H9 (cell line): ENCODE results near the gene MOB3C. TPM values are rescaled to one million over a fixed set of nuclear protein-coding genes. Genes with fewer than 3 reads are reported as not detected.

ENCODE experiments used
- DNase-seq: peaks from one replicate; pipeline ENCODE4 v3.0.0-alpha.2; 2017
- H2AFZ ChIP-seq: one replicate; pipeline ENCODE4 v1.6.1; 2013; ENCODE audit warnings: mild to moderate bottlenecking, low read length, control low read depth, moderate library complexity
- H2AK5ac ChIP-seq: 2 replicates; pipeline ENCODE4 v1.6.1; 2013; ENCODE audit warnings: low read length, control low read depth, mixed read lengths; ENCODE audit not compliant: insufficient read length
- H2BK120ac ChIP-seq: one replicate; pipeline ENCODE4 v1.6.1; 2013; ENCODE audit warnings: low read depth, mild to moderate bottlenecking, low read length, control low read depth, inconsistent platforms; ENCODE audit not compliant: poor library complexity, severe bottlenecking
- H2BK12ac ChIP-seq: 2 replicates; pipeline ENCODE4 v1.6.1; 2013; ENCODE audit warnings: low read length, control low read depth, mixed read lengths, low read depth; ENCODE audit not compliant: insufficient read length
- H2BK15ac ChIP-seq: 2 replicates; pipeline ENCODE4 v1.6.1; 2013; ENCODE audit warnings: low read depth, low read length, control low read depth
- H2BK20ac ChIP-seq: one replicate; pipeline ENCODE4 v1.6.1; 2013; ENCODE audit warnings: low read depth, mild to moderate bottlenecking, low read length, control low read depth, inconsistent platforms; ENCODE audit not compliant: poor library complexity, severe bottlenecking
- H2BK5ac ChIP-seq: 2 replicates; pipeline ENCODE4 v1.6.1; 2013; ENCODE audit warnings: low read length, control low read depth, mixed read lengths; ENCODE audit not compliant: insufficient read length
- H3K14ac ChIP-seq: 2 replicates; pipeline ENCODE4 v1.6.1; 2013; ENCODE audit warnings: low read length, control low read depth; ENCODE audit not compliant: insufficient read depth
- H3K18ac ChIP-seq: 2 replicates; pipeline ENCODE4 v1.6.1; 2013; ENCODE audit warnings: low read depth, mild to moderate bottlenecking, mixed read lengths, low read length, control low read depth; ENCODE audit not compliant: insufficient read length
- H3K23ac ChIP-seq: 2 replicates; pipeline ENCODE4 v1.6.1; 2013; ENCODE audit warnings: low read length, control low read depth, mixed read lengths, low read depth; ENCODE audit not compliant: insufficient read length
- H3K23me2 ChIP-seq: 2 replicates; pipeline ENCODE4 v1.6.1; 2013; ENCODE audit warnings: low read depth, mild to moderate bottlenecking, mixed read lengths, low read length, control low read depth; ENCODE audit not compliant: insufficient read length, poor library complexity, severe bottlenecking
- H3K27ac ChIP-seq: 2 replicates; pipeline ENCODE4 v1.5.1; 2013; ENCODE audit warnings: low read length, control low read depth, mixed read lengths, low read depth; ENCODE audit not compliant: insufficient read length
- H3K27me3 ChIP-seq: 2 replicates; pipeline ENCODE4 v1.6.1; 2013; ENCODE audit warnings: low read length, control low read depth, inconsistent platforms; ENCODE audit not compliant: insufficient read depth
- H3K4ac ChIP-seq: 2 replicates; pipeline ENCODE4 v1.6.1; 2013; ENCODE audit warnings: low read depth, mild to moderate bottlenecking, control low read depth, inconsistent platforms, low read length, moderate library complexity
- H3K4me1 ChIP-seq: 2 replicates; pipeline ENCODE4 v1.6.1; 2013; ENCODE audit warnings: low read length, control low read depth, inconsistent platforms; ENCODE audit not compliant: insufficient read depth
- H3K4me2 ChIP-seq: 2 replicates; pipeline ENCODE4 v1.6.1; 2013; ENCODE audit warnings: low read length, control low read depth, mixed read lengths; ENCODE audit not compliant: insufficient read length, insufficient read depth
- H3K56ac ChIP-seq: 2 replicates; pipeline ENCODE4 v1.6.1; 2013; ENCODE audit warnings: low read depth, mild to moderate bottlenecking, mixed read lengths, low read length, control low read depth; ENCODE audit not compliant: insufficient read length
- H3K79me1 ChIP-seq: 2 replicates; pipeline ENCODE4 v1.6.1; 2013; ENCODE audit warnings: low read depth, mild to moderate bottlenecking, moderate library complexity, low read length, control low read depth, inconsistent platforms; ENCODE audit not compliant: insufficient read depth, poor library complexity, severe bottlenecking
- H3K79me2 ChIP-seq: 2 replicates; pipeline ENCODE4 v1.6.1; 2013; ENCODE audit warnings: low read length, control low read depth, inconsistent platforms; ENCODE audit not compliant: insufficient read depth
- H3K9ac ChIP-seq: 2 replicates; pipeline ENCODE4 v1.6.1; 2013; ENCODE audit warnings: low read length, control low read depth, mixed read lengths; ENCODE audit not compliant: insufficient read length; ENCODE audit errors: extremely low read depth
- H3K9me3 ChIP-seq: one replicate; pipeline ENCODE4 v1.6.1; 2013; ENCODE audit warnings: low read depth, low read length, inconsistent platforms; ENCODE audit not compliant: control insufficient read depth
- H3T11ph ChIP-seq: one replicate; pipeline ENCODE4 v1.6.1; 2013; ENCODE audit warnings: mild to moderate bottlenecking, low read length, control low read depth, inconsistent platforms
- H4K20me1 ChIP-seq: one replicate; pipeline ENCODE4 v1.6.1; 2013; ENCODE audit not compliant: control insufficient read depth, insufficient read length, insufficient read depth
- H4K5ac ChIP-seq: 2 replicates; pipeline ENCODE4 v1.6.1; 2013; ENCODE audit warnings: low read depth, mild to moderate bottlenecking, mixed read lengths, low read length, control low read depth; ENCODE audit not compliant: insufficient read length
- H4K8ac ChIP-seq: replicated peaks from 2 replicates; pipeline ENCODE4 v1.6.1; 2013; ENCODE audit warnings: low read length, control low read depth, mixed read lengths, low read depth; ENCODE audit not compliant: insufficient read length
- H4K91ac ChIP-seq: 2 replicates; pipeline ENCODE4 v1.6.1; 2013; ENCODE audit warnings: low read depth, mild to moderate bottlenecking, moderate library complexity, mixed read lengths, low read length, control low read depth; ENCODE audit not compliant: insufficient read length
- H3K27ac Mint-ChIP-seq, 3 experiments: 2 replicates in 2 of 3; 3 replicates in 1 of 3; pipeline ENCODE4 v1.8.0; 2020 to 2021; ENCODE audit warnings: mixed read lengths in 3 of 3, mild to moderate bottlenecking in 1 of 3, moderate library complexity in 1 of 3
- H3K27me3 Mint-ChIP-seq: 2 replicates; pipeline ENCODE4 v1.8.0; 2021; ENCODE audit warnings: low read depth, mild to moderate bottlenecking, moderate library complexity, mixed read lengths
- H3K36me3 Mint-ChIP-seq, 3 experiments: 2 replicates in 2 of 3; 3 replicates in 1 of 3; pipeline ENCODE4 v1.8.0; 2020 to 2021; ENCODE audit warnings: low read depth in 3 of 3, mixed read lengths in 3 of 3; ENCODE audit not compliant: insufficient read depth in 1 of 3
- H3K4me1 Mint-ChIP-seq, 2 experiments: 2 replicates each; pipeline ENCODE4 v1.8.0; 2020; ENCODE audit warnings: mixed read lengths in 2 of 2
- H3K4me3 Mint-ChIP-seq, 2 experiments: 2 replicates in 1 of 2; 3 replicates in 1 of 2; pipeline ENCODE4 v1.8.0; 2020 to 2021; ENCODE audit warnings: mild to moderate bottlenecking in 2 of 2, mixed read lengths in 2 of 2, moderate library complexity in 1 of 2
- H3K9me3 Mint-ChIP-seq, 2 experiments: 2 replicates in 1 of 2; 3 replicates in 1 of 2; pipeline ENCODE4 v1.8.0; 2020; ENCODE audit warnings: mild to moderate bottlenecking in 2 of 2, mixed read lengths in 2 of 2, moderate library complexity in 1 of 2
- total RNA-seq: library from RNA; stranded (reverse); gene quantifications from 2 replicates; pipeline ENCODE4 v1.2.1, GENCODE V29; 2021
- TF ChIP-seq, protein P1 (sequence below): fragments of 200-600 bp; sonication (generic); conservative IDR thresholded peaks from 3 replicates; pipeline ENCODE4 v1.8.0; 2021; ENCODE audit warnings: antibody characterized with exemption, mild to moderate bottlenecking

The MOB3C gene
- total RNA-seq, 1 experiment from 2014 or later = 3.2 TPM

DNA sequence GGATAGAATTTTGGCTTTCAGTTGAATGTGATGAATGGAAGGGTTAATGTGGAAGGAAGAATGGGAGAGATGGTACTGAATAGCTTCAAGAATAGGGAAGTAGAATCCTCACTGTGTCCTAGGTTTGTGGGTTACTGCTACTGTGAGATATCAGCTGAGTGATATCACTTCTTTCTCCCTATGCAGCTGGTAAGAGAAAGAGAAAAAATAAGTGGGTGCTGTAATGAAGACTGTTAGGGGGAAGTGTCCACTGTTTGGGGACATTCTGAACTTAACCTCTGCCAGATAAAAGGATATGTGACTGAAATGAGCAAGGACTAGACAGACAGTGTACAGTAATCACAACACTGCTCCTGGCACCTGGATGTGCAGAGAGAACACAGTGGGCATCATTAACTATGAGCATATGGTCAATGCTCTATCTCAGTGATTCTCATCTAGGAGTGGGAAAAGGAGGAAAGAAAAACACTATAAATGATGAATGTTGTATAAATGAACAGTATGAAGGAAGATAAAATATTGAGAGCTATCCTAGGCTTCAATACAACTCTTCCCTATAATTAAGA is 25.6 kb upstream of the MOB3C start:
- no peaks in the 10 kb centered on the region for H3K9me3 Mint-ChIP-seq
- H3K23me2 ChIP-seq = no peaks in the 10 kb centered on the region
- no peaks in the 10 kb centered on the region for H3K4me1 ChIP-seq
- H2BK5ac ChIP-seq = no peak overlapping the region
- H3K18ac ChIP-seq = no peak overlapping the region
- no peak overlapping the region for H2AFZ ChIP-seq
- H3K79me2 ChIP-seq = no peaks in the 10 kb centered on the region
- H3K56ac ChIP-seq = no peak overlapping the region
- no peaks in the 10 kb centered on the region for H3K79me1 ChIP-seq
- no peak overlapping the region for H3K4ac ChIP-seq
- H3K27me3 Mint-ChIP-seq = no peaks in the 10 kb centered on the region
- H2BK120ac ChIP-seq = no peak overlapping the region
- no peaks in the 10 kb centered on the region for H3K9me3 ChIP-seq
- H3T11ph ChIP-seq = no peak overlapping the region
- TF ChIP-seq, protein P1, sequence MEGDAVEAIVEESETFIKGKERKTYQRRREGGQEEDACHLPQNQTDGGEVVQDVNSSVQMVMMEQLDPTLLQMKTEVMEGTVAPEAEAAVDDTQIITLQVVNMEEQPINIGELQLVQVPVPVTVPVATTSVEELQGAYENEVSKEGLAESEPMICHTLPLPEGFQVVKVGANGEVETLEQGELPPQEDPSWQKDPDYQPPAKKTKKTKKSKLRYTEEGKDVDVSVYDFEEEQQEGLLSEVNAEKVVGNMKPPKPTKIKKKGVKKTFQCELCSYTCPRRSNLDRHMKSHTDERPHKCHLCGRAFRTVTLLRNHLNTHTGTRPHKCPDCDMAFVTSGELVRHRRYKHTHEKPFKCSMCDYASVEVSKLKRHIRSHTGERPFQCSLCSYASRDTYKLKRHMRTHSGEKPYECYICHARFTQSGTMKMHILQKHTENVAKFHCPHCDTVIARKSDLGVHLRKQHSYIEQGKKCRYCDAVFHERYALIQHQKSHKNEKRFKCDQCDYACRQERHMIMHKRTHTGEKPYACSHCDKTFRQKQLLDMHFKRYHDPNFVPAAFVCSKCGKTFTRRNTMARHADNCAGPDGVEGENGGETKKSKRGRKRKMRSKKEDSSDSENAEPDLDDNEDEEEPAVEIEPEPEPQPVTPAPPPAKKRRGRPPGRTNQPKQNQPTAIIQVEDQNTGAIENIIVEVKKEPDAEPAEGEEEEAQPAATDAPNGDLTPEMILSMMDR = no peak
- H3K36me3 Mint-ChIP-seq = peaks cover under 1 to 9% (median 5%) of the 10 kb centered on the region in 3 experiments; a peak in 5 of 7 replicates
- DNase-seq = no peak
- no peak overlapping the region for H3K14ac ChIP-seq
- H4K91ac ChIP-seq = no peak overlapping the region
- no peak overlapping the region for H3K27ac Mint-ChIP-seq
- no peak overlapping the region for H3K23ac ChIP-seq
- H4K5ac ChIP-seq = no peak overlapping the region
- H3K27me3 ChIP-seq = no peaks in the 10 kb centered on the region
- no peak overlapping the region for H2BK15ac ChIP-seq
- no peak overlapping the region for H3K27ac ChIP-seq
- H4K20me1 ChIP-seq = no peaks in the 10 kb centered on the region
- no peak overlapping the region for H3K4me3 Mint-ChIP-seq
- H2BK12ac ChIP-seq = no peak overlapping the region
- H4K8ac ChIP-seq = no peak overlapping the region
- H3K4me2 ChIP-seq = no peak overlapping the region
- H3K9ac ChIP-seq = no peak overlapping the region
- H3K4me1 Mint-ChIP-seq = no peaks in the 10 kb centered on the region
- no peak overlapping the region for H2AK5ac ChIP-seq
- no peak overlapping the region for H2BK20ac ChIP-seq
